Hematopoietic multipotent progenitor cell (in vitro differentiated cells): ENCODE data around the gene RPL12. TPM values are rescaled to one million over a fixed set of nuclear protein-coding genes. Genes with fewer than 3 reads are reported as not detected.

Source experiments
- DNase-seq, 3 donors: peaks; one replicate each; pipeline ENCODE4 v3.0.0-alpha.2; 2011 to 2015; ENCODE audit warnings: low read depth in 2 of 3, low spot score in 2 of 3
- total RNA-seq: library from RNA; depleted of rRNA; stranded (reverse); fragments of >200 nt; gene quantifications from one replicate; pipeline ENCODE4 v1.2.3, GENCODE V29; 2012

RPL12 gene
- total RNA-seq, 1 donor = 3,064 TPM

DNA sequence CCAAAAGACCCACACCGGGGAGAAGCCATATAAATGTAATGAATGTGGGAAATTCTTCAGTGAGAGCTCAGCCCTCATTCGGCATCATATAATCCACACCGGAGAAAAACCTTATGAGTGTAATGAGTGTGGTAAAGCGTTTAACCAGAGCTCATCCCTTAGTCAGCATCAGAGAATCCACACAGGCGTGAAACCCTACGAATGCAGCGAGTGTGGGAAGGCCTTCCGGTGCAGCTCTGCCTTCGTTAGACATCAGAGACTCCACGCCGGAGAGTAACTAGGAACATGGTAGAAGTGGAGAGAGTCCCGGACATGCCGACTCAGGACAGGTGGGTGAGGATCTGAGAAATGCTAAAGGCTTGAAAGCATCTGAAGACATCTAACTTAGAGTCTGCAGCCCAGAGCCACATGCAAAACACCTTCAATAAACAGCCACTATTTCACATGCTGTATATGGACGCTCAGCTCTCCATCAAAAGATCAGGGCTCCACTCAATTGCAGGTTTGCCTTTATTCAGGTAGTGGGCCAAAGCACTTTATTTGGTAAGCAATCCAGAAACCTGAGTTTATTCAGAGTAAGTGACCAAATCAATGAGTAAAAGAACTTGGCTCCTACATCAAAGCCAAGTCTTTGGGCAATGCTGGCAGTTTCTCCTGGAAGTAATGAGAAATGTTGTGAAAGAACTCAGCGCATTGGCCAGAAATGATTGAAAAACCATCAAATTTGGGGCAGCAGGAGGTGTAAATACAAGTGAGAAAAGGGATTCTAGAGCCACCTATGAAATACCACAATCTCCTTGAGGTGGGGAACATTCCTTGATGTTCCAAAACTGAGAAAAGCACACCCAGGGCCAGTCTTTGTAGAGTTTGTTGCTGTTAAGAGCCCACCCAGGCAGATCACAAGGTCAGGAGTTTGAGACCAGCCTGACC, 6.0 kb downstream of the RPL12 start:
- DNase-seq = no peak

DNA sequence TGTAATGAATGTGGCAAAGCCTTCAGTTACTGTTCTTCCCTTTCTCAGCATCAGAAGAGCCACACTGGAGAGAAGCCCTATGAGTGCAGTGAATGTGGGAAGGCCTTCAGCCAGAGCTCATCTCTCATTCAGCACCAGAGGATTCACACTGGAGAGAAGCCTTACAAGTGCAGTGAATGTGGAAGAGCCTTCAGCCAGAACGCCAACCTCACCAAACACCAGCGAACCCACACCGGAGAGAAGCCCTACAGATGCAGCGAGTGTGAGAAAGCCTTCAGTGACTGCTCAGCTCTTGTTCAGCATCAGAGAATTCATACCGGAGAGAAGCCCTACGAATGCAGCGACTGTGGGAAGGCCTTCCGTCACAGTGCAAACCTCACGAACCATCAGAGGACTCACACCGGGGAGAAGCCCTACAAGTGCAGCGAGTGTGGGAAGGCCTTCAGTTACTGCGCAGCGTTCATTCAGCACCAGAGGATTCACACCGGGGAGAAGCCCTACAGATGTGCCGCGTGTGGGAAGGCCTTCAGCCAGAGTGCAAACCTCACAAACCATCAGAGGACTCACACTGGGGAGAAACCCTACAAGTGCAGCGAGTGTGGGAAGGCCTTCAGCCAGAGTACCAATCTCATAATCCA, 6.8 kb downstream of the RPL12 start:
- no peak for DNase-seq

- DNase-seq = no peak
Measured at GRCh38 chr9:127438394-127438793, 12.8 kb downstream of the RPL12 start.

- DNase-seq = peak in 1 of 3 donors; percentile 15
Measured at GRCh38 chr9:127437497-127438264, 13.5 kb downstream of the RPL12 start.

DNA sequence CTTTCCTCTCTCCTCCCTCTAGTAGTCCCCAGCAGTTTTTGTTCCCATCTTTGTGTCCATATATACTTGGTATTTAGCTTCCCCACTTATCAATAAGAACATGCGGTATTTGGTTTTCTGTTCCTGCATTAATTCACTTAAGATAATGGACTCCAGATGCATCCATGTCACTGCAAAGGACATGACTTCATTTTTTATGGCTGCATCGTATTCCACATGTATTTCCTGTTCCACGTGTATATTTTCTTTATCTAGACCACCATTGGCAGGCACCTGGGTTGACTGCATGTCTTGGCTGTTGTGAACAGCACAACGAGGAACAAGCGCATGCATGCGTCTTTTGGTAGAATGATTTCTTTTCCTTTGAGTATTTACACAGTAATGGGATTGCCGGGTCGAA, 20.8 kb downstream of the RPL12 start:
- DNase-seq = no peak

GRCh38 chr9:127428348-127428747, 22.9 kb downstream of the RPL12 start:
- no peak for DNase-seq

- DNase-seq = no peak
Measured at GRCh38 chr9:127426756-127427155, 24.4 kb downstream of the RPL12 start.

- DNase-seq = peak in 2 of 3 donors; percentile 28 to 38
Measured at GRCh38 chr9:127424676-127424999, 26.6 kb downstream of the RPL12 start.

DNA sequence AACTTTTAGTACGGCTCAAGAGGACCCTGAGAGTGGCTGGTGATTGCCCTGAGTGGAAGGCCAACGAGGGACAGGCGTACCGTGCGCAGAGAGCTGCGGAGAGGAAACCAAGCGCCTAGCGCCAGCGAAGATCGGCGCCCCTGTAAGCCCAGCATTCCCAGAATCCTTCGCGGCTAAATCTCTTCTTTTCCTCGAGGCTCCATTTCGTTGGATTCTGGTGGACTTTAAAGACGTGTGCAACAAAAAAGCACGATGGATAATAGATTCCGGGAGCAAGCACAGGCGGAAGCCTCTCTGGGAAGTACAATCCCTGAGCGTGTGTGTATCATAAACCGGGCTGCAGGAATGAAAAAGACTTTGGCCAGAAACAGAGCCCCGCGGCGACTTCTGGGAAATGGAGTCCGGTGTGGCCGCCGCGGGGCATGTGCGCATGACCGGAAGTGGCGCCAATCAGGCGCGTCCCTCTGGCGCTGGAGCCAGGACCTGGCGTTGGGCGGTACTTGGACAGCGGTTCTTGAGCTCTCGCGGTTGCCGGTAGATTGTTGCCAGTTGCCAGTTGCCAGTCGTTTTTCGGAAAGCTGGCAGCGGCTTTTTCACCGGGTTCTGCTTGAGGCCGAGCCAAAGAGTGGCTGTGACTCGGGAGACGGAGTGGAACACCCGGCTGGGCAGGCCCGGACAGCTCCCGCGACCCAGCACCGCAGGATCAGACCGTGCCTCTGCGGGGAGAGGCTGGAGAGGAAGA, 27.1 kb downstream of the RPL12 start, which contains the start of gene ZNF79:
TSS of gene ZNF79 (plus strand) at position 449 of the 742 bp plus-strand sequence. CDS start 406 bp downstream, outside the sequence.
- DNase-seq = peak; percentile 76 to 94 (median 92)

- DNase-seq = no peak
Measured at GRCh38 chr9:127423476-127423933, 27.7 kb downstream of the RPL12 start.

GRCh38 chr9:127422787-127423186, 28.4 kb downstream of the RPL12 start:
- DNase-seq = no peak

DNA sequence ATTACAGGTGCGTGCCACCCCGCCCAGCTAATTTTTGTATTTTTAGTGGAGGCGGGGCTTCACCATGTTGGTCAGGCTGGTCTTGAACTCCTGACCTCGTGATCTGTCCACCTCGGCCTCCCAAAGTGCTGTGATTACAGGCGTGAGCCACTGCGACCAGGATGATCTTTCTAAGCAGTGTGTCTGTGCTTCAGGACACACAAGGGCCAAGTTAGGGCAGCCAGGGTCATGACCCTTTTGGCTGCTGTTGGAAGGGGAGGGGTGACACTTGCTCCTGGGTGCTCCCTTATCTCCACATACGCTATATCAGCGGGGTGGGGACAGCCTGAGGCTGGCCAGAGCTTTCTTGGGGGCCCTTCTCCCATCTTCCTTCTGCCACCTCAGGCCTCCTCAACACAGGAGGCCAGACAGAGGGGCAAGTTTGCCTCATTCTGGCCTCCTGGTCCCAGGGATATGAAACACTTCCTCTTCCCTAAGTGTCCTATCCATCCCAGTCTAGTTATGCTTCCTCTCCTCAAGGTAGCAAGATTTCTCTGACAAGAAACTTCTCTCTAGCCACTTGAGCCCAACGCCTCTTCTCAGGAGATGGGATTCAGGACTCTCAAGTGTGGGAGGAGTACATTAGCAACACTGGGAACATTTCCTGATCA, 28.9 kb downstream of the RPL12 start:
- no peak for DNase-seq

GRCh38 chr9:127421057-127421456, 30.1 kb downstream of the RPL12 start:
- no peak for DNase-seq

DNA sequence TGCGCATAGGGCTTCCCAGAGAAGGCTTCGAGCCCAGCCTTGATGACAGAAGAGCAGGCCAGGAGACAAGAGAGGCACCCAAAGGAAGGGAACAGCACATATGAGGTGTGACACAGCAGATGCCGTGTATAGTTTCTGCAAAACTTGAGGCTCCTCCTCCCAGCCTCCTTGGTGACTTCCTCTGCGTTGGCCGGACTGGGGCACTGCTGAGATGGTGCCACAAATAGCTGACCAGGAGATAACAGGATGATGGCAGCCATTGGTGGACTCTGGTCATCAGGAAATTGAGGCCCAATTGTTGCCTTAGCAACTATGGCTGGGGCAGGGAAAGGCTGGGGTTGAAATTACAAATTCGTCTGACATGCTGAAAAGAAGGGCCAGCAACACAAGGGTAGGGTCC, 31.9 kb downstream of the RPL12 start:
- no peak for DNase-seq

DNA sequence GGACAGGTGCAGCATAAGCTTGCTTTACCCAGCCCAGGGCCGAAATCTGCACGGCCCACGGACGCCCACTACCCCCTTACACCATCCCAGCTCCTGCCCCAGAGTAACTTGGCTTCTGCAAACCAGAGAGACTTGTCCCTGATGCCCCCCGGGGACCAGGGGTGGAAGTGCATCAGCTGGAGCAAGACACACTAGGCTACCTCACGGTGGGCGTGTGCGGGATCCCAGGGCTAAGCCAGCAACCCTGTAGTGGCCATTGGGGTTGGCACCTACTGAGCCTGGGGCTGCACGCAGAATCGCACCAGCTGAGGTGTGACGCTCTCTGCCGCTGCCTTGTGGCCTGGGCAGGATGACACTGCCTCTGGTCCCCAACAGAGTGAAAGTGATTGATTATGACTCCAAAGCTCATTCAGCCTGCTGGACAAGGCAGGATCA, 33.2 kb downstream of the RPL12 start:
- peak in 2 of 3 donors; percentile 63 to 66 for DNase-seq

DNA sequence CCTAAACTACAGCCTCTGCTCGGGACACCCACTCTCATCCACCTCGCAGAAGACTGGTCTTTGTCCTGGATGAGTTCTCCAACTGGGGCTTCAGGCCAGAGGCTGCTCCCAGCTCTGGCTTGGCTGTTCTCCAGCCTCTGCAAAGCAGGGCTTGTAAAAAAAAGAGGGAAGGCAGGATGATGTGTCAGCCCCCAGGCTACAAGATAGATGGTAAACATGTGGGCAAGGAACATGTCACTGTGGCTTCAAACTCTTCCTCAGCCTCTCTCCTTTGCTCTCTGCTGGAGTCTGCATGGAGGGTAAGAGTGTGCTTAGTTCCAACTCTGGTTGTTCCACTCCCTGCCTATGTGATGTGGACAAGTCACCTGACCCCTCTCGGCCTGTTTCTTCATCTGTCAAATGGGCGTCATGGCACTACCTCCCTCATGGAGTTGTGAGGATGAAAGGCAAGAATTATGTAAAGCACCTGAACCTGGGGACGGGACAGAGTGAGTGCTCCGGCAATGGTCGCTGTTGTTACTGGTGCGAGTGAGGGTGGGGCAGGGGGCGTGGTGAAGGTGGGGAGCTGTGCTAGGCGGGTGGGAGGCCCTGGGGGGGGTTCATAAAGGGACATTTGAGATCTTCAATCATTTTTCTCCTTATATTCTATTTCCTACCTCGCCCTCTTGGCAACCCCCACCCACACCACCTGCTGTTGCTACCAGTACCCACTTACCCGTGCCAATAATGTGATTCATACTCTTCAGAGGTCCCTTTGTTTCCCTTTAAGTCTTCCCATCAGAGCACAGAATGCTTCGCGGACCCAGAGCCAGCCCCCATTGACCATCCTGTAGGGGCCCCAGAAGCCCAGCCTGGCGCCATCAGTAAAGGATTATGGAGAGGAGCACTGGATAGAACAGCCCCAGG, 33.8 kb downstream of the RPL12 start:
- no peak for DNase-seq

DNA sequence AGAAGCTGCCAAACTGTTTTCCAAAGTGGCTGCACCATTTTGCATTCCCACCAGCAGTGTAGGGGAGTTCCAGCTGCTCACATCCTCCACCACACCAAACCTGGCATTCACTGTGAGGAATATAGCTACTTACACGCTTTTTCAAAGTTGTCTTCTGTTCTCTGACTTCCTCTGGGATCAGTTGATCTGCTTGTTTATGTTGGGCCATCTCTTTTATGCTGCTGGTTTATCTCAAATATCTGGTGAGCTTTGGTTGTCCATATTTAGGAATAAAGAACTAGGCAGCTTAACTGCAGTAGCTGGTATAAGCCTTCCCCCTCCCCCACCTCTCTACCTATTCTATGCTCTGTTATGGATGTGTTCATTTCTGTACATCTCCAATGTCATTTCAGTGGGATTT, 35.5 kb downstream of the RPL12 start:
- no peak for DNase-seq

GRCh38 chr9:127415141-127415540, 36.1 kb downstream of the RPL12 start:
- no peak for DNase-seq

DNA sequence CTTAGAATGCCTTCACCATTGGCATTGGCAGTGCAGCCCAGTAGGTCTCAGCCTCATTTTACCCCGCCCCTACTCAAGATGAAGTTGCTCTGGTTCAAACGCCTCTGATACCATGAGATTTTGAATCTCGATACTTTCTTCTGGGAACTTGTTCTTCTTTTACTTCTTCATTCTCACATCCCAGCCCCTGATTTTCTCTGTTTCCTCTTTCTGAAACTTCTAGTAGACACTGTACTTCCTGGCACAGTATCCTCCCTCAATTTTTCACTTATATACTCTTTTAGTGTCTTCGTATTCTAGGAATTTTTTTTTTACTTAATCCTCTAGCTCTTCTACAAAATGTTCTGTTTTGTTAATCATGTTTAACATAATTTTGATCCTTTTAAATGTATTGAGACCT, 40.1 kb downstream of the RPL12 start:
- DNase-seq = no peak
